ENCODE measurements around the gene GPR78. TPM values are rescaled to one million over a fixed set of nuclear protein-coding genes. Genes with fewer than 3 reads are reported as not detected.

The GPR78 gene
- polyA plus RNA-seq, 1 of the 3 experiments (the other 2 are of a cell fraction) = not detected

DNA sequence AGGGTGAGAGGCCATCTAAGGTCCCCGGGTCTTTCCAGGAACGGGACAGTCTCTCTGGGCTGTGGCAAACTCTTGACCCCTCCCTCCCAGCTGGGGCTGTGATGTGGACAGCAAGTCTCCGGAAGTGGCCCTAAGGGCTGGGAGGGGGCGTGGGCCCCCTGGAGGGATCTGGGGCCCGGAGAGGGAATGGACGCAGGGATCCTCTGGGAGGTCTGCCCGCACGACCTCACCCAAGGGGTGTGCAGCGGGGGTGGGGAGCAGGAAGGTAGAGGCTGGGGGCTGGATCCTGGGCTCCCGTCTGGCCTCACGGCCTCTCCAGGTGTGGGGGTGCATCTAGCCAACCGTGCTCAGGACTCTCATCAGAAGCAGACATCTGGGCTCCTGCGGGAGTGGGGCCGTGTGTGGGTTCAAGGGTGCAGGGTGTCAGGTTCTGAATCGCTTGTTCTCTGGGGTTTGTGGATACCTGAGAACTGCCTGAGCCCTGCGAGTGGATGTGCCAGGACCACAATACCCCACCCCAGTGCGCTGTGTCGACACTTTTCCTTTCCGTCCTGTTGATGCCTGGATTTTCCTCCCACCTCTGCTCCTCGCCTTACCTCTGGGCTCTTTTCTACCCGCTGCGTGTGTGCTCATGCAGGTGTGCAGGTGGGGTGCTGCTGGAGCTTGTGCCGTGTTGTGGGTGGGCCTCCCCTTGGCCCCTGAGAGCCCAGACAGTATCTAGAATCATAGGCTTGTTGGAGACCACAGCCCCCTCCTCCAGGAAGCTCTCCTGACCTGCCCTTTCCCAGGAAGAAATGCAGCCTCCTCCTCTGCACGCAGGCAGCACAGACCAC, 13.3 kb downstream of the GPR78 start:
- H3K4me1 ChIP-seq (ENCODE audit: control insufficient read depth in 1 of 2, insufficient read depth in 2 of 2, low read depth in 1 of 2, low read length in 1 of 2) = peaks cover 0 to 31% of the 10 kb centered on the region in 2 experiments; a peak in 1 of 4 replicates

More for the DNA sequence above, 13.3 kb downstream of the GPR78 start:
- POLR2A ChIA-PET = no interaction called here
- H3K9me2 ChIP-seq = no peaks in the 10 kb centered on the region
- no peak overlapping the region for H3K27ac ChIP-seq (ENCODE audit: low read depth in 2 of 2, low read length in 1 of 2)
- H2AFZ ChIP-seq (ENCODE audit: low read depth) = no peak overlapping the region
- no peaks in the 10 kb centered on the region for H3K36me3 ChIP-seq (replicated peaks in 1 of 2; ENCODE audit: control insufficient read depth in 1 of 2, insufficient read depth in 2 of 2, low read length in 1 of 2)
- no peak for DNase-seq
- CTCF ChIA-PET = interaction anchor here (0.9 to 7.4 kb wide), 5 partner anchors 9 to 124 kb away, joined by 3 to 54 read pairs (median 3); no protein-coding TSS in a partner anchor
- 67% methylated on average over 17 of the region's 24 CpGs for WGBS (ENCODE audit: low lambda C conversion rate)
- TF ChIP-seq MEF2A (IDR thresholded peaks at IDR 0.05; ENCODE audit: borderline replicate concordance, low read depth) (no peak), PBX3 (IDR thresholded peaks at IDR 0.05) (no peak), JUND (IDR thresholded peaks at IDR 0.05) (no peak), SMC3 (IDR thresholded peaks at IDR 0.05; ENCODE audit: low read depth, low read length) (no peak), EZH2phosphoT487 (IDR thresholded peaks at IDR 0.05; ENCODE audit: borderline replicate concordance, low read depth) (no peak), RAD21 (IDR thresholded peaks at IDR 0.05; ENCODE audit: low read length) (no peak), GATA2 (CRISPR knock-in tag; IDR thresholded peaks at IDR 0.05) (no peak), USF1 (IDR thresholded peaks at IDR 0.05; ENCODE audit: borderline replicate concordance, low read depth) (no peak), POLR2AphosphoS5 (IDR thresholded peaks at IDR 0.05; ENCODE audit: low read depth, low read length) (no peak), FOXJ3 (CRISPR knock-in tag; IDR thresholded peaks at IDR 0.05) (no peak), NRF1 (IDR thresholded peaks at IDR 0.05; ENCODE audit: low read depth, low read length) (no peak), FOSL2 (IDR thresholded peaks at IDR 0.05; ENCODE audit: borderline replicate concordance, low read depth) (no peak), FOXM1 (IDR thresholded peaks at IDR 0.05; ENCODE audit: low read depth) (no peak), NFIC (IDR thresholded peaks at IDR 0.05; ENCODE audit: borderline replicate concordance) (no peak)
- TF ChIP-seq, protein P1, sequence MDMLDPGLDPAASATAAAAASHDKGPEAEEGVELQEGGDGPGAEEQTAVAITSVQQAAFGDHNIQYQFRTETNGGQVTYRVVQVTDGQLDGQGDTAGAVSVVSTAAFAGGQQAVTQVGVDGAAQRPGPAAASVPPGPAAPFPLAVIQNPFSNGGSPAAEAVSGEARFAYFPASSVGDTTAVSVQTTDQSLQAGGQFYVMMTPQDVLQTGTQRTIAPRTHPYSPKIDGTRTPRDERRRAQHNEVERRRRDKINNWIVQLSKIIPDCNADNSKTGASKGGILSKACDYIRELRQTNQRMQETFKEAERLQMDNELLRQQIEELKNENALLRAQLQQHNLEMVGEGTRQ (IDR thresholded peaks at IDR 0.05; ENCODE audit: borderline replicate concordance, low read depth, low read length) = no peak
- TF ChIP-seq, protein P2, sequence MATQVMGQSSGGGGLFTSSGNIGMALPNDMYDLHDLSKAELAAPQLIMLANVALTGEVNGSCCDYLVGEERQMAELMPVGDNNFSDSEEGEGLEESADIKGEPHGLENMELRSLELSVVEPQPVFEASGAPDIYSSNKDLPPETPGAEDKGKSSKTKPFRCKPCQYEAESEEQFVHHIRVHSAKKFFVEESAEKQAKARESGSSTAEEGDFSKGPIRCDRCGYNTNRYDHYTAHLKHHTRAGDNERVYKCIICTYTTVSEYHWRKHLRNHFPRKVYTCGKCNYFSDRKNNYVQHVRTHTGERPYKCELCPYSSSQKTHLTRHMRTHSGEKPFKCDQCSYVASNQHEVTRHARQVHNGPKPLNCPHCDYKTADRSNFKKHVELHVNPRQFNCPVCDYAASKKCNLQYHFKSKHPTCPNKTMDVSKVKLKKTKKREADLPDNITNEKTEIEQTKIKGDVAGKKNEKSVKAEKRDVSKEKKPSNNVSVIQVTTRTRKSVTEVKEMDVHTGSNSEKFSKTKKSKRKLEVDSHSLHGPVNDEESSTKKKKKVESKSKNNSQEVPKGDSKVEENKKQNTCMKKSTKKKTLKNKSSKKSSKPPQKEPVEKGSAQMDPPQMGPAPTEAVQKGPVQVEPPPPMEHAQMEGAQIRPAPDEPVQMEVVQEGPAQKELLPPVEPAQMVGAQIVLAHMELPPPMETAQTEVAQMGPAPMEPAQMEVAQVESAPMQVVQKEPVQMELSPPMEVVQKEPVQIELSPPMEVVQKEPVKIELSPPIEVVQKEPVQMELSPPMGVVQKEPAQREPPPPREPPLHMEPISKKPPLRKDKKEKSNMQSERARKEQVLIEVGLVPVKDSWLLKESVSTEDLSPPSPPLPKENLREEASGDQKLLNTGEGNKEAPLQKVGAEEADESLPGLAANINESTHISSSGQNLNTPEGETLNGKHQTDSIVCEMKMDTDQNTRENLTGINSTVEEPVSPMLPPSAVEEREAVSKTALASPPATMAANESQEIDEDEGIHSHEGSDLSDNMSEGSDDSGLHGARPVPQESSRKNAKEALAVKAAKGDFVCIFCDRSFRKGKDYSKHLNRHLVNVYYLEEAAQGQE (IDR thresholded peaks at IDR 0.05; ENCODE audit: low read depth, low read length) = no peak
- TF ChIP-seq, protein P3, sequence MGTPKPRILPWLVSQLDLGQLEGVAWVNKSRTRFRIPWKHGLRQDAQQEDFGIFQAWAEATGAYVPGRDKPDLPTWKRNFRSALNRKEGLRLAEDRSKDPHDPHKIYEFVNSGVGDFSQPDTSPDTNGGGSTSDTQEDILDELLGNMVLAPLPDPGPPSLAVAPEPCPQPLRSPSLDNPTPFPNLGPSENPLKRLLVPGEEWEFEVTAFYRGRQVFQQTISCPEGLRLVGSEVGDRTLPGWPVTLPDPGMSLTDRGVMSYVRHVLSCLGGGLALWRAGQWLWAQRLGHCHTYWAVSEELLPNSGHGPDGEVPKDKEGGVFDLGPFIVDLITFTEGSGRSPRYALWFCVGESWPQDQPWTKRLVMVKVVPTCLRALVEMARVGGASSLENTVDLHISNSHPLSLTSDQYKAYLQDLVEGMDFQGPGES (IDR thresholded peaks at IDR 0.05; ENCODE audit: low read depth, low read length) = no peak
- H3K27me3 ChIP-seq (ENCODE audit: insufficient read depth) = no peaks in the 10 kb centered on the region
- no peaks in the 10 kb centered on the region for H4K20me1 ChIP-seq (ENCODE audit: insufficient read depth)
- H3K9me3 ChIP-seq = no peaks in the 10 kb centered on the region
- H3K9ac ChIP-seq = no peak overlapping the region
- no peaks in the 10 kb centered on the region for H3F3A ChIP-seq (replicated peaks; ENCODE audit: insufficient read depth)
- H3K4me3 ChIP-seq (ENCODE audit: low read depth in 2 of 2, low read length in 1 of 2) = no peak overlapping the region
- no peak overlapping the region for H3K4me2 ChIP-seq
- no peaks in the 10 kb centered on the region for H3K79me2 ChIP-seq (ENCODE audit: insufficient read depth)

Measured in SK-N-SH (cell line).